Activated CD8-positive, alpha-beta T cell treated with anti-CD3 and anti-CD28 coated beads for 36 hours (primary cell): Measurements from ENCODE around the gene AGAP1. TPM values are rescaled to one million over a fixed set of nuclear protein-coding genes. Genes with fewer than 3 reads are reported as not detected.

Source experiments
- ATAC-seq: fragments of 200-7000 bp; cut with Tn5 transposase; one replicate; pipeline ENCODE4 v1.10.0; 2021; ENCODE audit warnings: mild to moderate bottlenecking, moderate library complexity
- CTCF ChIA-PET: fragments of 350-600 bp; sonication (Branson Sonifier 250); formaldehyde crosslinking; loops from one replicate; lab custom pipeline; 2021; ENCODE audit warnings: antibody characterized with exemption; lab: Charles Lee
- POLR2A ChIA-PET: fragments of 350-600 bp; sonication (Branson Sonifier 250); formaldehyde crosslinking; loops from one replicate; lab custom pipeline; 2021; ENCODE audit warnings: antibody characterized with exemption; lab: Charles Lee
- DNase-seq: peaks from one replicate; pipeline ENCODE4 v3.0.0-alpha.2; 2020
- H3K27ac Mint-ChIP-seq: one replicate; pipeline ENCODE4 v1.8.0; 2021; ENCODE audit warnings: mild to moderate bottlenecking, mixed read lengths
- H3K27me3 Mint-ChIP-seq: one replicate; pipeline ENCODE4 v1.8.0; 2021; ENCODE audit warnings: mixed read lengths
- H3K36me3 Mint-ChIP-seq: one replicate; pipeline ENCODE4 v1.8.0; 2021; ENCODE audit warnings: low read depth, mixed read lengths
- H3K4me1 Mint-ChIP-seq: one replicate; pipeline ENCODE4 v1.8.0; 2021; ENCODE audit warnings: low read depth, mixed read lengths
- H3K4me3 Mint-ChIP-seq: one replicate; pipeline ENCODE4 v1.8.0; 2021; ENCODE audit warnings: mild to moderate bottlenecking, moderate library complexity, mixed read lengths
- H3K9me3 Mint-ChIP-seq: one replicate; pipeline ENCODE4 v1.8.0; 2021; ENCODE audit warnings: mixed read lengths
- CTCF ChIP-seq: fragments of 200-600 bp; IDR thresholded peaks from one replicate; pipeline ENCODE4 v1.8.0; 2022; ENCODE audit warnings: antibody characterized with exemption, mild to moderate bottlenecking
- intact Hi-C: fragments of 100-400 bp; cut with micrococcal nuclease; formaldehyde crosslinking; loops from one replicate; pipeline ENCODE4 v1.10.0; 2022
- total RNA-seq, 2 experiments: library from RNA; stranded (reverse); gene quantifications; one replicate each; pipeline ENCODE4 v1.2.3, GENCODE V29; 2021

The AGAP1 gene
- total RNA-seq, 2 experiments from 2014 or later, result 2.5 to 2.9 TPM

- Mint-ChIP-seq H3K36me3 (no peaks in the 10 kb centered on the region), H3K27me3 (peaks cover 15% of the 10 kb centered on the region), H3K9me3 (peaks cover 6% of the 10 kb centered on the region), H3K4me1 (no peaks in the 10 kb centered on the region), H3K27ac (no peak overlapping the region), H3K4me3 (no peak overlapping the region)
- no peak for DNase-seq
- CTCF ChIA-PET, result no interaction called here
- no peak for ATAC-seq
- POLR2A ChIA-PET, result no interaction called here
- intact Hi-C loops, result no loop called here
- TF ChIP-seq CTCF, result no peak
Measured at GRCh38 chr2:236146436-236146835, 652.6 kb downstream of the AGAP1 start.

DNA sequence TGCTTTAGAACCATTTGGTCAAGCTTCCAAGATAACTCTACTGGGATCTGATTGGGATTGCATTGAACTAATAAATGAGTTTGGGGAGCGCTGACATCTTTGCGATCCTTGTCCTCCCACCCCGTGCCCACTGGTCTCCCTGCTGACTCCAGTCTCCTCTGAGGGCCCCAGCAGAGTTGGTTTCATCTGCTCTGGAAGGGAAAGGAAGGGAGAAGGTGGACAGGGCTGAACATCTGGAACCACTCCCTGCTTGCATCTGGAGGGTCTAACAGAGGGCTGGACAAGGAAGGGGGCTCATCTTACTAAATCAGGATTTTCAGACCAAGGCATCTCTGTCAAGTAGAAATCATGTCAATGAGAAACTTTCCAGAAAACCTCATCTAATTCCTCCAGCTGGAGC lies 661.6 kb downstream of the AGAP1 start:
- Mint-ChIP-seq H3K27ac (no peak overlapping the region), H3K9me3 (peaks cover 10% of the 10 kb centered on the region), H3K4me1 (no peaks in the 10 kb centered on the region), H3K27me3 (peaks cover 19% of the 10 kb centered on the region), H3K36me3 (no peaks in the 10 kb centered on the region), H3K4me3 (no peak overlapping the region)
- ChIA-PET POLR2A (no interaction called here), CTCF (no interaction called here)
- no peak for TF ChIP-seq CTCF
- intact Hi-C loops, result no loop called here
- DNase-seq (no peak), ATAC-seq (no peak)

GRCh38 chr2:236156095-236156859 lies 662.4 kb downstream of the AGAP1 start:
- no peak for ATAC-seq
- Mint-ChIP-seq H3K27ac (no peak overlapping the region), H3K27me3 (peaks cover 25% of the 10 kb centered on the region)

GRCh38 chr2:236156860-236157194 lies 663.0 kb downstream of the AGAP1 start:
- intact Hi-C loops, result no loop called here
- POLR2A ChIA-PET, result no interaction called here
- DNase-seq, result no peak
- H3K27me3 Mint-ChIP-seq, result peaks cover 29% of the 10 kb centered on the region
- no peak for TF ChIP-seq CTCF
- no peak overlapping the region for H3K27ac Mint-ChIP-seq
- no peaks in the 10 kb centered on the region for H3K36me3 Mint-ChIP-seq
- H3K9me3 Mint-ChIP-seq, result peaks cover 7% of the 10 kb centered on the region
- H3K4me3 Mint-ChIP-seq, result no peak overlapping the region
- H3K4me1 Mint-ChIP-seq, result no peaks in the 10 kb centered on the region
- CTCF ChIA-PET, result no interaction called here
- no peak for ATAC-seq

More at GRCh38 chr2:236156095-236156859, 662.4 kb downstream of the AGAP1 start:
- no peak overlapping the region for H3K4me3 Mint-ChIP-seq
- DNase-seq, result no peak
- H3K36me3 Mint-ChIP-seq, result no peaks in the 10 kb centered on the region
- ChIA-PET CTCF (no interaction called here), POLR2A (no interaction called here)
- no peaks in the 10 kb centered on the region for H3K4me1 Mint-ChIP-seq
- peaks cover 7% of the 10 kb centered on the region for H3K9me3 Mint-ChIP-seq
- TF ChIP-seq CTCF, result no peak
- intact Hi-C loops, result no loop called here

GRCh38 chr2:236157366-236157765 lies 663.5 kb downstream of the AGAP1 start:
- no peak for TF ChIP-seq CTCF
- H3K9me3 Mint-ChIP-seq, result peaks cover 6% of the 10 kb centered on the region
- peaks cover 34% of the 10 kb centered on the region for H3K27me3 Mint-ChIP-seq
- no peaks in the 10 kb centered on the region for H3K36me3 Mint-ChIP-seq
- ChIA-PET POLR2A (no interaction called here), CTCF (no interaction called here)
- no peak for ATAC-seq
- no peak overlapping the region for H3K4me3 Mint-ChIP-seq
- H3K4me1 Mint-ChIP-seq, result no peaks in the 10 kb centered on the region
- intact Hi-C loops, result no loop called here
- no peak overlapping the region for H3K27ac Mint-ChIP-seq
- DNase-seq, result no peak
